Calu3 (cell line): ENCODE results near the gene CACNA1S. TPM values are rescaled to one million over a fixed set of nuclear protein-coding genes. Genes with fewer than 3 reads are reported as not detected.

Experiments used
- BruUV-seq: library from RNA; stranded (reverse); fragments of 400-500 nt; replicated peaks from 2 replicates; lab custom pipeline; 2021; lab: Mats Ljungman, UMichigan
- CTCF ChIA-PET: fragments of 300-600 bp; sonication (Branson Sonifier 250); formaldehyde crosslinking; loops from one replicate; lab custom pipeline; 2022; ENCODE audit warnings: antibody characterized with exemption; lab: Charles Lee
- DNase-seq: peaks from one replicate; pipeline ENCODE4 v3.0.0; 2022
- H3K27ac Mint-ChIP-seq: one replicate; pipeline ENCODE4 v1.8.0; 2022; ENCODE audit warnings: mixed read lengths; ENCODE audit not compliant: unreplicated experiment
- H3K27me3 Mint-ChIP-seq: one replicate; pipeline ENCODE4 v1.8.0; 2022; ENCODE audit warnings: mixed read lengths; ENCODE audit not compliant: unreplicated experiment
- H3K36me3 Mint-ChIP-seq: one replicate; pipeline ENCODE4 v1.8.0; 2022; ENCODE audit warnings: mild to moderate bottlenecking, moderate library complexity, mixed read lengths; ENCODE audit not compliant: insufficient read depth, unreplicated experiment
- H3K4me1 Mint-ChIP-seq: one replicate; pipeline ENCODE4 v1.8.0; 2022; ENCODE audit warnings: mild to moderate bottlenecking, low read depth, mixed read lengths; ENCODE audit not compliant: unreplicated experiment
- H3K4me3 Mint-ChIP-seq: one replicate; pipeline ENCODE4 v1.8.0; 2022; ENCODE audit warnings: mild to moderate bottlenecking, low read depth, moderate library complexity, mixed read lengths; ENCODE audit not compliant: unreplicated experiment
- H3K9me3 Mint-ChIP-seq: one replicate; pipeline ENCODE4 v1.8.0; 2022; ENCODE audit warnings: low read depth, mixed read lengths; ENCODE audit not compliant: unreplicated experiment
- CTCF ChIP-seq: fragments of 200-600 bp; IDR thresholded peaks from one replicate; pipeline ENCODE4 v1.8.0; 2022; ENCODE audit warnings: antibody characterized with exemption; ENCODE audit not compliant: unreplicated experiment
- intact Hi-C: fragments of 100-400 bp; cut with micrococcal nuclease; formaldehyde crosslinking; loops from one replicate; pipeline ENCODE4 v1.10.0; 2022; ENCODE audit not compliant: unreplicated experiment
- total RNA-seq: library from RNA; stranded (reverse); gene quantifications from 2 replicates; pipeline ENCODE4 v1.2.3, GENCODE V29; 2022

Gene CACNA1S
- total RNA-seq, 1 experiment from 2014 or later = not detected

GRCh38 chr1:201044119-201044518 lies 68.1 kb downstream of the CACNA1S start:
- no peak for DNase-seq

GRCh38 chr1:201042779-201043461 lies 69.3 kb downstream of the CACNA1S start:
- CTCF ChIA-PET = interaction anchor here (0.6 to 3.1 kb wide), 6 partner anchors 15 to 421 kb away, joined by 4 to 45 read pairs (median 6); no protein-coding TSS in a partner anchor
- no TSS peak for BruUV-seq
- peak; percentile 75 for DNase-seq
- Mint-ChIP-seq H3K9me3 (no peaks in the 10 kb centered on the region), H3K27me3 (peaks cover 38% of the 10 kb centered on the region), H3K4me1 (no peaks in the 10 kb centered on the region), H3K4me3 (no peak overlapping the region), H3K27ac (no peak overlapping the region), H3K36me3 (no peaks in the 10 kb centered on the region)
- intact Hi-C loops = loop anchor here (1.0 to 5.0 kb wide), 3 partner anchors 71 to 421 kb away; partner anchors contain the start of gene KIF14
- TF ChIP-seq CTCF = peak; percentile 90

More at GRCh38 chr1:201044119-201044518, 68.1 kb downstream of the CACNA1S start:
- Mint-ChIP-seq H3K4me3 (no peak overlapping the region), H3K27me3 (peaks cover 50% of the 10 kb centered on the region), H3K36me3 (no peaks in the 10 kb centered on the region), H3K9me3 (no peaks in the 10 kb centered on the region), H3K27ac (no peak overlapping the region), H3K4me1 (no peaks in the 10 kb centered on the region)
- no peak for TF ChIP-seq CTCF
- BruUV-seq = no TSS peak
- intact Hi-C loops = loop anchor here (5.0 kb wide), 1 partner anchor 422 kb away; the partner anchor contains the start of gene KIF14
- CTCF ChIA-PET = interaction anchor here (3.1 kb wide), 1 partner anchor 72 kb away, joined by 45 read pairs; no protein-coding TSS in a partner anchor

- TF ChIP-seq CTCF = no peak
- DNase-seq = no peak
- H3K36me3 Mint-ChIP-seq = no peaks in the 10 kb centered on the region
- no peak overlapping the region for H3K4me3 Mint-ChIP-seq
- H3K27me3 Mint-ChIP-seq = peaks cover 25% of the 10 kb centered on the region
- BruUV-seq = no TSS peak
- H3K9me3 Mint-ChIP-seq = no peaks in the 10 kb centered on the region
- CTCF ChIA-PET = no interaction called here
- intact Hi-C loops = loop anchor here (5.0 kb wide), 1 partner anchor 419 kb away; the partner anchor contains the start of gene KIF14
- no peak overlapping the region for H3K27ac Mint-ChIP-seq
- no peaks in the 10 kb centered on the region for H3K4me1 Mint-ChIP-seq
Observed at GRCh38 chr1:201041011-201041410, 71.2 kb downstream of the CACNA1S start.

GRCh38 chr1:201039876-201040275 lies 72.3 kb downstream of the CACNA1S start:
- no peak overlapping the region for H3K27ac Mint-ChIP-seq
- H3K4me3 Mint-ChIP-seq = no peak overlapping the region
- H3K36me3 Mint-ChIP-seq = no peaks in the 10 kb centered on the region
- no peak for TF ChIP-seq CTCF
- no peaks in the 10 kb centered on the region for H3K4me1 Mint-ChIP-seq
- BruUV-seq = no TSS peak
- CTCF ChIA-PET = interaction anchor here (2.0 kb wide), 1 partner anchor 68 kb away, joined by 7 read pairs; no protein-coding TSS in a partner anchor
- H3K27me3 Mint-ChIP-seq = peaks cover 18% of the 10 kb centered on the region
- intact Hi-C loops = loop anchor here (5.0 kb wide), 1 partner anchor 418 kb away; the partner anchor contains the start of gene KIF14
- H3K9me3 Mint-ChIP-seq = no peaks in the 10 kb centered on the region
- no peak for DNase-seq
